ELF-1 (cell line): Measurements from ENCODE around the gene LVRN.

Experiments used
- DNase-seq: peaks from one replicate; pipeline ENCODE4 v3.0.0-alpha.2; 2016; ENCODE audit warnings: low read depth, low spot score

The LVRN gene

GRCh38 chr5:116013207-116013785 lies 51.0 kb downstream of the LVRN start:
- no peak for DNase-seq

- no peak for DNase-seq
Measured at GRCh38 chr5:116013936-116014335, 51.7 kb downstream of the LVRN start.

GRCh38 chr5:116023619-116024018 lies 61.3 kb downstream of the LVRN start:
- DNase-seq, result no peak

- DNase-seq, result no peak
Measured at GRCh38 chr5:116025866-116026265, 63.6 kb downstream of the LVRN start.

GRCh38 chr5:116032094-116032517 lies 69.8 kb downstream of the LVRN start, which contains the start of gene ARL14EPL:
Gene ARL14EPL (plus strand): TSS chr5:116032472. CDS start chr5:116051466, 18,994 bp downstream.
- no peak for DNase-seq

GRCh38 chr5:116032991-116033390 lies 70.7 kb downstream of the LVRN start:
- DNase-seq, result no peak

GRCh38 chr5:116035123-116035522 lies 72.8 kb downstream of the LVRN start:
- DNase-seq, result no peak

GRCh38 chr5:116037236-116037822 lies 75.1 kb downstream of the LVRN start:
- no peak for DNase-seq

GRCh38 chr5:116038817-116039216 lies 76.5 kb downstream of the LVRN start:
- DNase-seq, result no peak

- DNase-seq, result no peak
Measured at GRCh38 chr5:116042375-116042774, 80.1 kb downstream of the LVRN start.

GRCh38 chr5:116044073-116044472 lies 81.8 kb downstream of the LVRN start:
- no peak for DNase-seq

- no peak for DNase-seq
Measured at GRCh38 chr5:116045821-116046220, 83.5 kb downstream of the LVRN start.

GRCh38 chr5:116046261-116046660 lies 84.0 kb downstream of the LVRN start:
- no peak for DNase-seq

- DNase-seq, result no peak
Measured at GRCh38 chr5:116046823-116047222, 84.5 kb downstream of the LVRN start.

- no peak for DNase-seq
Measured at GRCh38 chr5:116058346-116058936, 96.2 kb downstream of the LVRN start.

- DNase-seq, result no peak
Measured at GRCh38 chr5:116062352-116062751, 100.1 kb downstream of the LVRN start.

- DNase-seq, result no peak
Measured at GRCh38 chr5:116063950-116064349, 101.7 kb downstream of the LVRN start.

GRCh38 chr5:116068028-116068632 lies 105.9 kb downstream of the LVRN start:
- DNase-seq, result no peak

GRCh38 chr5:116071211-116071610 lies 108.9 kb downstream of the LVRN start:
- DNase-seq, result no peak

- peak; percentile 9 for DNase-seq
Measured at GRCh38 chr5:116075191-116075831, 113.0 kb downstream of the LVRN start.

GRCh38 chr5:116076496-116076895 lies 114.2 kb downstream of the LVRN start:
- no peak for DNase-seq
